Subcutaneous abdominal adipose tissue (tissue), 5 donors: ENCODE data around the gene QRFP.

Source experiments
- H3K27ac ChIP-seq: one replicate; pipeline ENCODE4 v1.7.0; 2013; ENCODE audit warnings: low read depth, mild to moderate bottlenecking, inconsistent platforms, low read length, moderate library complexity
- H3K27me3 ChIP-seq, 5 donors: one replicate each; pipeline ENCODE4 v1.7.0; 2013; ENCODE audit warnings: low read length in 5 of 5, inconsistent platforms in 1 of 5; ENCODE audit not compliant: control insufficient read depth in 5 of 5, insufficient read depth in 4 of 5
- H3K36me3 ChIP-seq, 5 donors: one replicate each; pipeline ENCODE4 v1.7.0; 2013; ENCODE audit warnings: low read length in 5 of 5; ENCODE audit not compliant: control insufficient read depth in 5 of 5, insufficient read depth in 5 of 5
- H3K4me1 ChIP-seq, 5 donors: one replicate each; pipeline ENCODE4 v1.7.0; 2013; ENCODE audit warnings: low read length in 5 of 5, mild to moderate bottlenecking in 3 of 5, moderate library complexity in 1 of 5; ENCODE audit not compliant: control insufficient read depth in 5 of 5, insufficient read depth in 5 of 5
- H3K4me3 ChIP-seq, 5 donors: one replicate each; pipeline ENCODE4 v1.7.0; 2013; ENCODE audit warnings: low read length in 5 of 5, low read depth in 1 of 5
- H3K9ac ChIP-seq, 5 donors: one replicate each; pipeline ENCODE4 v1.7.0; 2013; ENCODE audit warnings: low read length in 5 of 5, mild to moderate bottlenecking in 4 of 5, moderate library complexity in 3 of 5
- H3K9me3 ChIP-seq, 5 donors: one replicate each; pipeline ENCODE4 v1.7.0; 2013; ENCODE audit warnings: low read length in 5 of 5; ENCODE audit not compliant: control insufficient read depth in 5 of 5
- donor health status: healthy.
- donor health status: healthy.
- donor health status: healthy.
- donor health status: healthy.
- donor health status: healthy.

Gene QRFP

GRCh38 chr9:130918826-130919558, 22.4 kb upstream of the QRFP start:
- no peak overlapping the region for H3K27ac ChIP-seq
- H3K36me3 ChIP-seq, result no peaks in the 10 kb centered on the region
- H3K9me3 ChIP-seq, result no peaks in the 10 kb centered on the region
- H3K4me3 ChIP-seq, result no peak overlapping the region
- no peak overlapping the region for H3K9ac ChIP-seq
- H3K4me1 ChIP-seq, result peaks cover 0 to 2% (median 0%) of the 10 kb centered on the region in 5 donors
- H3K27me3 ChIP-seq, result peaks cover 31 to 77% (median 62%) of the 10 kb centered on the region in 5 donors

DNA sequence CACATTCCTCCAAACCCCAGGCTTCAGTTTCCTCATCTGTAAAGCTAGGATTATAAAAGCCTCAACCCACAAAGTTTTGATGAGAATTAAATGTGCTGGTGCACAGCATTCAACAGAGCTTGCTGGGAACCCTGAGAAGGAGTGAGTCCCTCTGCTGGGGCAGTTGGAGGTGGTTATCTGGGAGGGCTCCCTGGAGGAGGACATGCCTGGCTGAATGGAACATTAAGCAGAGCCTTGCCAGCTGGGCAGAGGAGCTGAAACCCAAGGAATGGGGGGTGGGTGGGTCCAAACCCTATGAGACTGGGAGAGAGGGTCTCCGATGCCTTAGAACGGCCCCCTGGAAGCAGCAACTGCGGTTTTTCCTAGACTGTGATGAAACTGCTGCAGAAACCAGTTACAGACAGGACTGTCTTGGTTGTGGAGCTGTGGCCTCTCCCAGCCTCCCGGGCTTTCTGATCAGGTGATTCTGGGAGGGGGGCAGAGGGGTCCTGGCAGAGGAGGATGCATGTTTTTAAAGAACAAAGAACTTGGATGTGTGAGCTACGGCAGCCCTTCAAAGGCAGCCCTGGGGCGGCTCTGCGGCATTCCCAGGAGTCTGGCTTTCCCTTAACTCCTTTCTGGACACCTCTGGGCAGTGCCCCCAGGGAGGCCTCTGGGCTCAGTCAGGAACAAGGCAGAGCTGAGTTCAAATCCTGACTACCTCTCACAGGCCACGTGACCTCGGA, 21.7 kb upstream of the QRFP start:
- H3K9ac ChIP-seq, result no peak overlapping the region
- peaks cover 35 to 70% (median 55%) of the 10 kb centered on the region in 5 donors for H3K27me3 ChIP-seq
- H3K27ac ChIP-seq, result no peak overlapping the region
- H3K36me3 ChIP-seq, result no peaks in the 10 kb centered on the region
- no peaks in the 10 kb centered on the region for H3K9me3 ChIP-seq
- no peak overlapping the region for H3K4me3 ChIP-seq
- peaks cover 0 to 9% (median 0%) of the 10 kb centered on the region in 5 donors for H3K4me1 ChIP-seq

DNA sequence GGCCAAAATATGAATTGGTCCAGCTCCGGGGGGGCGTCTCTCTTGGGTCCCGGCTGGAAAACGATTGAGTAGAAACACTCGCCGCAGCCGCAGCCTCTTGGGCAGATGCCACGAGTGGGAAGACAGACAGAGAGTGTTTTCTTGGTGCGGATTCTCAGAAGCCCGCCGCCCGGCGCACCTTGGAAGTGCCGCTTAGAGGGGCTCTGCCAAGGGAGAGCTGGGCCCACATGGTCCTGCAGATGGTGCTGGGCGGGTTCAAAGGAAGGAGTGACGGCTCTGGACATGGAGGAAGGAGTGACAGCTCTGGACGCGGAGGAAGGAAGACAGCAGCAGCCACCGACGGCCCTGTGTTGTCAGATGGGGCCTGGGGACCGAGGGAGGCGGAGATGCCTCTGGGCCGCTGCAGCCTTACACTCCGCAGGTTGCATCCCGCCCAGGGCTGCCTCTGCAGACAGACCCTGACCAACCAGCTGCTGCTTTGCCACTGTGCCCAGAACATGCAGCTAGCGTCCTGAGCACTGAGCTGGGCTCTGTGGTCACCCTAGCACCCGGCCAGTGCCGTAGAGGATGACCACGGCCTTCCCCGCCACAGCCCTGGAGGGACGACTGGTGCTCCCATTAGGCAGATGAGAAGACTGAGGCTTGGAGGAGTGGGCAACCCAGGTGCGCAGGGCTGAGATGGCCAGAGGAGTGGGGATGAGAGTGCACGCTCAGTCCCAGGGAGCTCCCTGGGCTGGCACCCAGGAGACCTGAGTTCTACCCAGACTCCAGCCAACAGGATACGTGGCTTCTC, 20.8 kb upstream of the QRFP start:
- Histone ChIP-seq H3K27me3 (peaks cover 32 to 61% (median 46%) of the 10 kb centered on the region in 5 donors), H3K27ac (no peak overlapping the region), H3K9ac (no peak overlapping the region), H3K9me3 (no peaks in the 10 kb centered on the region), H3K36me3 (no peaks in the 10 kb centered on the region), H3K4me3 (no peak overlapping the region), H3K4me1 (peaks cover 0 to 13% (median 0%) of the 10 kb centered on the region in 5 donors)

- Histone ChIP-seq H3K4me1 (peaks cover 0 to 13% (median 0%) of the 10 kb centered on the region in 5 donors), H3K9ac (no peak overlapping the region), H3K4me3 (no peak overlapping the region), H3K27ac (no peak overlapping the region), H3K36me3 (no peaks in the 10 kb centered on the region), H3K27me3 (peaks cover 13 to 40% (median 28%) of the 10 kb centered on the region in 5 donors), H3K9me3 (no peaks in the 10 kb centered on the region)
Observed at GRCh38 chr9:130915096-130915447, 18.5 kb upstream of the QRFP start.

- H3K4me1 ChIP-seq, result peaks cover 0 to 13% (median 0%) of the 10 kb centered on the region in 5 donors
- no peak overlapping the region for H3K4me3 ChIP-seq
- no peaks in the 10 kb centered on the region for H3K9me3 ChIP-seq
- no peaks in the 10 kb centered on the region for H3K36me3 ChIP-seq
- H3K27ac ChIP-seq, result no peak overlapping the region
- H3K27me3 ChIP-seq, result peaks cover 10 to 35% (median 24%) of the 10 kb centered on the region in 5 donors
- no peak overlapping the region for H3K9ac ChIP-seq
Observed at GRCh38 chr9:130914417-130915095, 17.9 kb upstream of the QRFP start.

DNA sequence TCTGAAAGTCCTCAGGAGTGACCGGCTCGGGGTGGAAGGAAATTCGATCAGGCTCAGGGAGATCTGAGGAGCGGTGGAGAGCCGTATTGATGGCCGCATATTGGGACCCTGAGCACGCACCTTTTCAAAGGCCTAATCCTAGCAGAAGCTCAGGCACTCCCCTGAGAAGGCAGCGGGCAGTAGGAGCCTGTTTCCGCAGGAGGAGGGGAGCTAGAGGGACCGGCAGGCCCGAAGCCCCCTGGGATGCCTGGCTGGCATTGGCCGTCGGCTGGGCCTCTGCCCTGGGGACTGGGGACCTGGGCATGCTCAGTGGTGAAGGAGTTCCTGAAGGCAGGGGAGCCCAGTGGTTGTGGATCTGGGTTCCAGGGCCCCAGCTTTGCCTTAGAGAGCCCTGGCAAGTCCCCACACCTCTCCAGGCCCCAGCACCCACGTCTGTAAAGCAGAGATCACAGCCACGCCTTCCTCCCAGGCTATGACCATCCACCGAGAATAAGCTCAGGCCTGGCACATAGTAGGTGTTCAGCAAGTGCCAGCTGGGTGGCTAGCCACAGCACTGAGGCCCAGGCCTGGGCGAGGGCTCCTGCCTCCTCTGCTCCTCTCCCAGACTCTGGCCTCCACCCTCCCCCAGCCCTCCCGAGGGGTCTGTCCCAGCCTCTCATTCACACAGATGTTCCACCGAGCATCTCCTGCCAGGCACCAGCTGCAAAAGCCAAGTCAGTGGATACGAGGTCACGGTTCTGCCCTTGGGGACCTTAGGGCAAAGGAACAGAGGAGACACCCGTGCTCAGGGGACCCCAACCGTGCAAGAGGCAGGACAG, 17.2 kb upstream of the QRFP start:
- no peak overlapping the region for H3K27ac ChIP-seq
- H3K4me1 ChIP-seq, result peaks cover 0 to 13% (median 0%) of the 10 kb centered on the region in 5 donors
- H3K36me3 ChIP-seq, result no peaks in the 10 kb centered on the region
- H3K4me3 ChIP-seq, result peak overlapping the region in 2 of 5 donors; percentile 33 to 42
- peaks cover 8 to 28% (median 20%) of the 10 kb centered on the region in 5 donors for H3K27me3 ChIP-seq
- H3K9ac ChIP-seq, result peak overlapping the region in 1 of 5 donors; percentile 43
- no peaks in the 10 kb centered on the region for H3K9me3 ChIP-seq

- H3K27me3 ChIP-seq, result peaks cover 8 to 28% (median 16%) of the 10 kb centered on the region in 5 donors
- H3K4me1 ChIP-seq, result peaks cover 0 to 13% (median 0%) of the 10 kb centered on the region in 5 donors
- no peaks in the 10 kb centered on the region for H3K36me3 ChIP-seq
- H3K4me3 ChIP-seq, result peak overlapping the region in 2 of 5 donors; percentile 33 to 42
- no peak overlapping the region for H3K27ac ChIP-seq
- H3K9ac ChIP-seq, result no peak overlapping the region
- no peaks in the 10 kb centered on the region for H3K9me3 ChIP-seq
Observed at GRCh38 chr9:130912932-130913598, 16.5 kb upstream of the QRFP start.

GRCh38 chr9:130911254-130912049, 14.8 kb upstream of the QRFP start:
- Histone ChIP-seq H3K9me3 (no peaks in the 10 kb centered on the region), H3K36me3 (no peaks in the 10 kb centered on the region), H3K27me3 (peaks cover 4 to 24% (median 7%) of the 10 kb centered on the region in 5 donors), H3K4me1 (peaks cover 0 to 13% (median 0%) of the 10 kb centered on the region in 5 donors), H3K9ac (no peak overlapping the region), H3K4me3 (no peak overlapping the region), H3K27ac (no peak overlapping the region)
